ENCODE measurements around the gene DYNC1H1.
A peak's percentile ranks its signal among the peaks of the same experiment; 100 is the strongest.

Gene DYNC1H1

DNA sequence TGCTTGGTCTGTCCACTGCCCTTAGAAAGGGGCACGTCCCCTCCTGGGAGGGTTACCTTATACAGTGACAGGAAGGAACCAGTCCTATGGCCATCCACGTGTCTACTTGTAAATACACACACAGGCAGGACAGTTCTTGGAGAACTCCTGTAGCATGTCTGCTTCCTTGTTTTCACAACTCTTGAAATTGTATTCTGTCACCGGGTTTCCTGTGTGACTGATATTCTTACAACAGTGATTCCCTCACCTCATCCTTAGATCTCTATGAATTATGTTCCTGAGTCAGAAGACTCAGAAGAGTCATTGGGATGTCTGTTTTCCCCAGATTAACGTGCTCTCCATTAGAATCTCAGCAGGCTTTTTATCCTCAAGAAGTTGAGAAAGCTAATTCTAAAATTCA, 44.1 kb upstream of the DYNC1H1 start:
- TF ChIP-seq, protein P1, sequence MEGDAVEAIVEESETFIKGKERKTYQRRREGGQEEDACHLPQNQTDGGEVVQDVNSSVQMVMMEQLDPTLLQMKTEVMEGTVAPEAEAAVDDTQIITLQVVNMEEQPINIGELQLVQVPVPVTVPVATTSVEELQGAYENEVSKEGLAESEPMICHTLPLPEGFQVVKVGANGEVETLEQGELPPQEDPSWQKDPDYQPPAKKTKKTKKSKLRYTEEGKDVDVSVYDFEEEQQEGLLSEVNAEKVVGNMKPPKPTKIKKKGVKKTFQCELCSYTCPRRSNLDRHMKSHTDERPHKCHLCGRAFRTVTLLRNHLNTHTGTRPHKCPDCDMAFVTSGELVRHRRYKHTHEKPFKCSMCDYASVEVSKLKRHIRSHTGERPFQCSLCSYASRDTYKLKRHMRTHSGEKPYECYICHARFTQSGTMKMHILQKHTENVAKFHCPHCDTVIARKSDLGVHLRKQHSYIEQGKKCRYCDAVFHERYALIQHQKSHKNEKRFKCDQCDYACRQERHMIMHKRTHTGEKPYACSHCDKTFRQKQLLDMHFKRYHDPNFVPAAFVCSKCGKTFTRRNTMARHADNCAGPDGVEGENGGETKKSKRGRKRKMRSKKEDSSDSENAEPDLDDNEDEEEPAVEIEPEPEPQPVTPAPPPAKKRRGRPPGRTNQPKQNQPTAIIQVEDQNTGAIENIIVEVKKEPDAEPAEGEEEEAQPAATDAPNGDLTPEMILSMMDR (IDR thresholded peaks at IDR 0.05; ENCODE audit: insufficient read depth, low read depth, low read length, missing control alignments), result no peak
- DNase-seq (ENCODE audit: low read depth), result peak; percentile 12
- no peak overlapping the region for H3K4me3 ChIP-seq (ENCODE audit: low read length)

DNA sequence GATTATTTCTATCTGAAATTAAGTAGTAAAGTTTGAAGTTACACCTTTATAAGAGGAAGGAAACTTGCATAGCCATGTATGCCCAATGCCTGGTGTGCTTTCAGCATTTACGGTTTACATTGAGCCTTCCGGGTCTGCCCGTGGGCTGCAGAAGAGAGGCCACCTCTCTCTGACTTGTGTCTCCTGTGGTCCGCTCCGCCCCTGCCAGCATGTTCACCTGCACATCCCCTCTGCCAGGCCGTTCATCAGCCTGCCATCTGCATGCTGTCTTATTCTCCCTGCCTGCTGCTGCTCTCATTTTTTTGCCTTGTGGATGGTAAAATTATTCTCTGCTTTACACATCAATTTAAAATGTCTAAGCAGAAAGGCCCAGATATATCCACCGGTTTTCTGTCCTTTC, 41.5 kb upstream of the DYNC1H1 start:
- DNase-seq (ENCODE audit: low read depth), result no peak
- TF ChIP-seq, protein P1 (IDR thresholded peaks at IDR 0.05; ENCODE audit: insufficient read depth, low read depth, low read length, missing control alignments), result no peak
- H3K4me3 ChIP-seq (ENCODE audit: low read length), result no peak overlapping the region

DNA sequence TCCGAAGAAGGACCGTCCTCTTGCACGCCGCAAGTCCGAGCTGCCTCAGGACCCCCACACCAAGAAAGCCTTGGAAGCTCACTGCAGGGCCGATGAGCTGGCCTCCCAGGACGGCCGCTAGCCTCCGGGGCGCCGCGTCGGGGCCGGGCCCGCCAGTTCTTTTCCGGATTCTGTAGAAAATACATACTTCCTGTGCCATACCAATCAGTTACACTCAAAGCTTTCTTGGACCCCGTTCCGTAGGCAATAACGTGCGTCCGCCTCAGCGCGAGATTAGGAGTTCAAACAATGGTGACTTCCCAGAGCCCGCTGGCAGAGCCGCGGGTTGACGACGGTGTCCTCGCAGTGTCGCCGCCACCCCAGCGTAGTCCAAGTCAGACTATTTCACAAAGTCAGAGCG, 39.2 kb upstream of the DYNC1H1 start:
- no peak for DNase-seq (ENCODE audit: low read depth)
- TF ChIP-seq, protein P1 (IDR thresholded peaks at IDR 0.05; ENCODE audit: insufficient read depth, low read depth, low read length, missing control alignments), result no peak
- H3K4me3 ChIP-seq (ENCODE audit: low read length), result no peak overlapping the region

DNA sequence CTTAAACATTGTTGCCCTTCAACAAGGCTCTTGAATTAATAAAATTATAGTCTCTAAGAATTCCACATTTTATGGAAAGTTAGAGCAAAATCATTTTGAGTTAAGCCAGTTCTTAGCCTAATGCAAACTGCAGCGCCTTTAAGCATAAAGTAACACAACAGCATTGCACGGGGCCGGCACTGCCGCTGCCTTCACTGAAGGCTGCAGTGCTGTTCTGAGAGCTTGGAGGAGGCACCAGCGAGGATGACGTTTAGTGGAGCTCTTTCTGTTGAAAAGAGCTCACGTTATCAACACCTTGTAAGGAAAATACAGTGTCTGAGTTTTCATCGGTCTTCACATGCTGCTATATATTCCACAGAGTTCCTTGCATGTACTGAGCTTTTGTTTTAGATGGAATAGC, 38.3 kb upstream of the DYNC1H1 start:
- TF ChIP-seq, protein P1 (IDR thresholded peaks at IDR 0.05; ENCODE audit: insufficient read depth, low read depth, low read length, missing control alignments), result no peak
- no peak for DNase-seq (ENCODE audit: low read depth)
- H3K4me3 ChIP-seq (ENCODE audit: low read length), result no peak overlapping the region

DNA sequence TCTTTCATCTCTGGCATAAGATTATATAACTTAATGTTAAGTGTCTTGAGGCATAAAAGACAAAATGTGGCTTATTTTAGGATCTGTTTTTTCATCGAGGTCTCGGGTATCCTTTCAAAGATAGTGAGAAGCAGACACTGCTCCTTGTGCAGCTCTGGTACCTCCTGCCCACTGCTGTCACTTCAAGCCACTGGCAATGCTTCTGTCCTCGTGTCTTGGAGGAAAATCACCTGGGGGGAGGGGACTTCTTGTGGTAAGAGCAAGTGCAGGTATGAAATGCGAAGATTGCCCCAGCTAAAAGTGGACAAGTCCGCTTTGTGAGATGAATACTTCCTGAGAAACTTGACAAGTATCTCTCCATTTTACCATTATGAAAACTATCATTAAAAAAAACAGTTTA, 37.8 kb upstream of the DYNC1H1 start:
- H3K4me3 ChIP-seq (ENCODE audit: low read length), result no peak overlapping the region
- TF ChIP-seq, protein P1 (IDR thresholded peaks at IDR 0.05; ENCODE audit: insufficient read depth, low read depth, low read length, missing control alignments), result no peak
- no peak for DNase-seq (ENCODE audit: low read depth)

DNA sequence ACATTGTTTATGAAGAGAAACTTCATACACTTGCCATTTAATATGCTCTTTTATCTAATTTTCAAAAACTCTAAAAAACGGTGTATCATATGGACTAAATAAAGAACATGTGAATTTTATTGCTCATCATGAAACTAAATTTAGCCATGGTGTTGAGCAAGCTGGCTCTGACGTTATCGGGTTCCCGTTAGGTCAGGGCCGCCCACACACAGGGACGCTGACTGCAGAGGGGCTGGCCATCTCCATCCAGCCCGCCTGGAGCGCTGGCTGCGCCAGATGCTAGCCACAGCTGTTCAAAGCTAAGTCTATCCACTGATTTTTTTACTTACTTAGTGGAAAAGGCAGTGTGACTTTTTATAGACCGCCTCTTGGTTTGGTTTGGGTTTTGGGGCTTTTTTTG, 36.5 kb upstream of the DYNC1H1 start:
- TF ChIP-seq, protein P1 (IDR thresholded peaks at IDR 0.05; ENCODE audit: insufficient read depth, low read depth, low read length, missing control alignments), result no peak
- DNase-seq (ENCODE audit: low read depth), result peak; percentile 12
- H3K4me3 ChIP-seq (ENCODE audit: low read length), result no peak overlapping the region

DNA sequence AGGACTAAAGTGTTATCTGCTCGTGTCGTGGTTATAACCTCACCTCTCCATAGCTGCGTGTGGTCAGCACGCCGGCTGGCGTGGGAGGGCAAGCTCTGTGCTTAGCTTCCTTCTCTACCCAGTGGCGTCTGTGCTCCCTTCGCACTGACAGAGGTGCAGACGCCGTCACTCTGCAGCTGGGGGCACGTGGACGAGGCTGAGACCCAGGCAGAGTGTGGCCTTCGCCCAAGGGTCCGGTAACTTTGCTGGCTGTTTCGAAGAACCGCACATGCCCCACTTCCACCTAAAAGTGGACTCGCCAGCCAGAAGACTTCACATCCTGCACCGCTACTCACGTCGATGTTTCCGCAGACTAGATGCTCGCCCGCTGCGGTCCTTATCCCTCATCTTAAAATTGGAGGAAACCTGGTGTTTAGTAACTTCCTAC, 35.9 kb upstream of the DYNC1H1 start:
- DNase-seq (ENCODE audit: low read depth), result no peak
- TF ChIP-seq, protein P1 (IDR thresholded peaks at IDR 0.05; ENCODE audit: insufficient read depth, low read depth, low read length, missing control alignments), result no peak
- no peak overlapping the region for H3K4me3 ChIP-seq (ENCODE audit: low read length)
